GM18951 (cell line): ENCODE measurements around the gene SLC17A5.
"Not testable (repeated sequence)": the region's sequence is repeated elsewhere in the genome, so short reads cannot be mapped to it uniquely, and the experiment has no call there.

Source experiments
- POLR2A ChIP-seq: IDR thresholded peaks from 4 replicates; pipeline ENCODE4 v1.6.1; 2011; ENCODE audit warnings: mild to moderate bottlenecking; ENCODE audit not compliant: insufficient read length, insufficient read depth; ENCODE audit errors: extremely low read depth
- in situ Hi-C: fragments of 300-500 bp; cut with MboI; formaldehyde crosslinking; loops from one replicate; pipeline ENCODE4 v1.12.0; 2022; ENCODE audit warnings: low sequenced_read_pairs, mixed read lengths, inconsistent platforms; ENCODE audit not compliant: unreplicated experiment

The SLC17A5 gene

GRCh38 chr6:73577676-73578075 lies 76.1 kb downstream of the SLC17A5 start:
- in situ Hi-C loops: loop anchor here (10.0 kb wide), 1 partner anchor 53 kb away; the partner anchor contains the start of gene EEF1A1
- no peak for TF ChIP-seq POLR2A

- in situ Hi-C loops: loop anchor here (10.0 kb wide), 1 partner anchor 48 kb away; the partner anchor contains the start of gene EEF1A1
Observed at GRCh38 chr6:73572531-73572930, 81.3 kb downstream of the SLC17A5 start.

GRCh38 chr6:73571218-73572181 lies 82.3 kb downstream of the SLC17A5 start:
- in situ Hi-C loops: loop anchor here (10.0 kb wide), 1 partner anchor 47 kb away; the partner anchor contains the start of gene EEF1A1

GRCh38 chr6:73569121-73569520 lies 84.7 kb downstream of the SLC17A5 start:
- TF ChIP-seq POLR2A: no peak
- in situ Hi-C loops: no loop called here

- no peak for TF ChIP-seq POLR2A
- in situ Hi-C loops: no loop called here
Observed at GRCh38 chr6:73566954-73567591, 86.7 kb downstream of the SLC17A5 start.

GRCh38 chr6:73566486-73566871 lies 87.3 kb downstream of the SLC17A5 start:
- in situ Hi-C loops: not testable (repeated sequence)

GRCh38 chr6:73565767-73566485 lies 87.9 kb downstream of the SLC17A5 start:
- in situ Hi-C loops: no loop called here
- TF ChIP-seq POLR2A: no peak

GRCh38 chr6:73564578-73565345 lies 89.0 kb downstream of the SLC17A5 start:
- in situ Hi-C loops: no loop called here
- TF ChIP-seq POLR2A: no peak

GRCh38 chr6:73562558-73562957 lies 91.2 kb downstream of the SLC17A5 start:
- no peak for TF ChIP-seq POLR2A
- in situ Hi-C loops: no loop called here

GRCh38 chr6:73560853-73561407 lies 92.9 kb downstream of the SLC17A5 start:
- in situ Hi-C loops: no loop called here
- no peak for TF ChIP-seq POLR2A

- TF ChIP-seq POLR2A: no peak
- in situ Hi-C loops: no loop called here
Observed at GRCh38 chr6:73560182-73560732, 93.5 kb downstream of the SLC17A5 start.

- in situ Hi-C loops: not testable (repeated sequence)
Observed at GRCh38 chr6:73559399-73559794, 94.4 kb downstream of the SLC17A5 start.
